SK-N-MC (cell line): ENCODE data around the gene C11orf52.
A peak's percentile ranks its signal among the peaks of the same experiment; 100 is the strongest.

Experiments
- DNase-seq: peaks from one replicate; pipeline ENCODE4 v3.0.0-alpha.2; 2011; ENCODE audit warnings: low read depth, low spot score
- H3K27ac ChIP-seq: fragments of 200-600 bp; sonication (generic); 2 replicates; pipeline ENCODE4 v1.5.1; 2016; ENCODE audit warnings: mixed run types
- H3K36me3 ChIP-seq: fragments of 200-600 bp; sonication (generic); 2 replicates; pipeline ENCODE4 v1.6.1; 2017; ENCODE audit warnings: antibody characterized with exemption, low read length, mixed read lengths; ENCODE audit not compliant: insufficient read depth
- H3K4me3 ChIP-seq: fragments of 200-600 bp; sonication (generic); 2 replicates; pipeline ENCODE4 v1.5.1; 2016
- H3K9ac ChIP-seq: fragments of 200-600 bp; sonication (generic); 2 replicates; pipeline ENCODE4 v1.8.0; 2017; ENCODE audit warnings: mixed run types, mixed read lengths; ENCODE audit not compliant: insufficient read length
- H3K9me3 ChIP-seq: fragments of 200-600 bp; sonication (generic); 2 replicates; pipeline ENCODE4 v1.6.1; 2017; ENCODE audit warnings: low read depth, mild to moderate bottlenecking, antibody characterized with exemption, low read length, moderate library complexity, mixed read lengths
- EZH2 ChIP-seq: fragments of 200-600 bp; sonication (generic); IDR thresholded peaks from one replicate; pipeline ENCODE4 v1.6.1; 2017; ENCODE audit warnings: antibody characterized with exemption
- FOXP2 ChIP-seq: optimal IDR thresholded peaks from 2 replicates; pipeline ENCODE3; 2011; ENCODE audit warnings: mild to moderate bottlenecking, moderate library complexity; ENCODE audit not compliant: insufficient read depth; ENCODE audit errors: extremely low read length, control extremely low read depth
- POLR2AphosphoS5 ChIP-seq: IDR thresholded peaks from 2 replicates; pipeline ENCODE4 v1.6.1; 2012; ENCODE audit warnings: mild to moderate bottlenecking, low read depth, low read length, borderline replicate concordance

The C11orf52 gene

DNA sequence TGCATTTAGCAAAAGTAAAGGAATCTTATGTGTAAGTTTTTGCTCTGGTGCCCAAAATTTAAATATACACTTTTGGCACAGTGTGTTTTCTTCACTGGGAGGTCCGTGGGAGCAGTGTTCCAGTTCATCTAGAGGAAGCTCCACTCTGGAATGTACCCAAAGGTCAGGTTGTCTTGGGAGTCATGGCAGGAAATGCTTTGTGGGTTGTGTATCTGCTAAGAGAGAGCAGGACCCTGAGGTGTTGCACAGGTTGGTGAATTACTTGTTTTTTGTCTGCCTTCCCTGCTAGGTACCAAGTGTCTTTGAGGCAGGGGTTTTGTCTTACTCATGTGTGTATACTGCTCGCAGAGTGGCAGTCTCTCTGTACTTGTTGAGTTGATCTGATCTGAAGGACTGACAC, 55.7 kb downstream of the C11orf52 start:
- no peak for DNase-seq
- no peaks in the 10 kb centered on the region for H3K9me3 ChIP-seq
- no peak overlapping the region for H3K27ac ChIP-seq

DNA sequence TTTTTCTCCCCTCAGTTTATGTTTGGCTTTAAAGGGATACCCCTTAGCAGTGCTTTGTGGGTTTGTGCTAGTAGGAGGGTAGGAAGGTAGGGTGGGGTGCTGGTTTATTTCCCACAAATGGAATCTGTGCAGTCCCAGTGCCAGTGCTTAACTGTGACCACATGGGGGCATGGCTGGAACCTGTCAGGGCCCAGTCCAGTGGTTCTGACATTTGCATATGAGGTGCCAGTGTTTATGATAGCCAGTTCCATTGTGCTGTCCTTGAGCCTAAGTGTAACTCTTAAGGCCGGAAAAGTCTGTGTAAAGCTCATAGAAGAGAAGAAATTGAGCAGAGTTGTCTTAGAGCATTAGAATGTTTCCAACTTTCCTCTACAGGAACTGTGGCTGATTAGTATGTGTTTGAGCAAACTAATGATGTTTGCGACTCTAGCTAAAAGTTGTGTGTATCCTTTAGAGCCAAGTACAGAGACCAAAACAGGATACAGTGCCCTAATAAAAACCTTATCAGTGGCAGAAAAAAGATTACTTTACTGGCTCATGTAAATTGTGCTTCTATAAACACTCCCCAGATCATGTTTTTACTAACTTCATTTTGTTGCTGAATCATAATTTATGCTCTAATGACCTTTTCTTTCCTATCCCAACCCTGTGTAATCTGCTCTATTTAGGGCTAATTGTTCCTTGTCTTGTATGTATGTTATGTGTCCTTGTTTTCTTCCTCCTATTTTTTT, 56.5 kb downstream of the C11orf52 start:
- H3K27ac ChIP-seq: peak overlapping the region; percentile 54; the same call in 1 of the 2 replicates
- H3K36me3 ChIP-seq: peaks cover 14% of the 10 kb centered on the region
- no peak overlapping the region for H3K9ac ChIP-seq
- no peak for TF ChIP-seq EZH2
- TF ChIP-seq FOXP2: no peak
- TF ChIP-seq POLR2AphosphoS5: no peak
- H3K4me3 ChIP-seq: no peak overlapping the region
- no peaks in the 10 kb centered on the region for H3K9me3 ChIP-seq
- no peak for DNase-seq

More for the DNA sequence above, 55.7 kb downstream of the C11orf52 start:
- H3K9ac ChIP-seq: no peak overlapping the region
- H3K36me3 ChIP-seq: peaks cover 22% of the 10 kb centered on the region
- no peak for TF ChIP-seq FOXP2
- no peak overlapping the region for H3K4me3 ChIP-seq

GRCh38 chr11:111976119-111976766, 57.5 kb downstream of the C11orf52 start:
- DNase-seq: no peak
- Histone ChIP-seq H3K9me3 (no peaks in the 10 kb centered on the region), H3K9ac (no peak overlapping the region), H3K36me3 (peaks cover 7% of the 10 kb centered on the region; the same call in 1 of the 2 replicates), H3K27ac (no peak overlapping the region), H3K4me3 (no peak overlapping the region)
- TF ChIP-seq POLR2AphosphoS5 (no peak), EZH2 (no peak), FOXP2 (no peak)
